ENCODE data around the gene AFAP1. TPM values are rescaled to one million over a fixed set of nuclear protein-coding genes. Genes with fewer than 3 reads are reported as not detected.

Gene AFAP1, protein sequence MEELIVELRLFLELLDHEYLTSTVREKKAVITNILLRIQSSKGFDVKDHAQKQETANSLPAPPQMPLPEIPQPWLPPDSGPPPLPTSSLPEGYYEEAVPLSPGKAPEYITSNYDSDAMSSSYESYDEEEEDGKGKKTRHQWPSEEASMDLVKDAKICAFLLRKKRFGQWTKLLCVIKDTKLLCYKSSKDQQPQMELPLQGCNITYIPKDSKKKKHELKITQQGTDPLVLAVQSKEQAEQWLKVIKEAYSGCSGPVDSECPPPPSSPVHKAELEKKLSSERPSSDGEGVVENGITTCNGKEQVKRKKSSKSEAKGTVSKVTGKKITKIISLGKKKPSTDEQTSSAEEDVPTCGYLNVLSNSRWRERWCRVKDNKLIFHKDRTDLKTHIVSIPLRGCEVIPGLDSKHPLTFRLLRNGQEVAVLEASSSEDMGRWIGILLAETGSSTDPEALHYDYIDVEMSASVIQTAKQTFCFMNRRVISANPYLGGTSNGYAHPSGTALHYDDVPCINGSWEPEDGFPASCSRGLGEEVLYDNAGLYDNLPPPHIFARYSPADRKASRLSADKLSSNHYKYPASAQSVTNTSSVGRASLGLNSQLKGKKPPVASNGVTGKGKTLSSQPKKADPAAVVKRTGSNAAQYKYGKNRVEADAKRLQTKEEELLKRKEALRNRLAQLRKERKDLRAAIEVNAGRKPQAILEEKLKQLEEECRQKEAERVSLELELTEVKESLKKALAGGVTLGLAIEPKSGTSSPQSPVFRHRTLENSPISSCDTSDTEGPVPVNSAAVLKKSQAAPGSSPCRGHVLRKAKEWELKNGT
- 1 to 10 TPM; 7.2 to 9.1 TPM for total RNA-seq

DNA sequence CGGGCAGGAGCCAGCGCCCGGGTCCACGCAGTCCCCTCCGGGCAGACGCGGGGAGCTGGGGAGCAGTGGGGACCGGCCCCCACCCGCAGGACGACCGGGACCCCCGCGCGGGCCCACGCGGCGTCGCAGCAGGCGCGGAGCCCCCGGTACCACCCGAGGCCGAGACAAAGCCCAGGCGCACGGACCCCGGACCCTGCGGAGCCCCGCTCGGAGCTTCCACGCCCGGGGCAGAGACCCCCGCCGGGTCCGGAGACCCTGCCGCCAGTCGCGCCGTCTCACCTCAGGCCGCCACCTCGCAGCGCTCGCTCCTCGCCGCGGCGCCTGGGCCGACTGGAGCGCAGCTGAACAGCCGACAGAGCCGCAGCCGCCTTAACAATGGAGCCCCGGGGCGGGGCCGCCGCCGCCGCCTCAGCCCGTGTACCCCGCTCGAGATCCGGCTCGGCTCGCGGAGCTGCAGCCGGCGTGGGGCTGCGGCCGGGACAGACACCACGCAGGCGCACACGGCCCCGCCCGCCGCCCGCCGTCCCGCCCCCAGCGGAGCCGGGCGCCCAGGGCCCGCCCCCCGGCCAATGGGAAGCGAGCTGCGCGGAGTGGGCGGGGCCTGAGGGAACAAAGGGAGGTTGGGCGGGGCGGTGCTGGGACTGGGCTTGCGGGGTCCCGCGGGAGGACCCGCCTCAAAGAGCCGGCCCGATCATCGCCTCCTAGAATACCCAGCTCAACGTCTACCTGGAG is at the start of gene AFAP1:
Gene AFAP1 (minus strand): TSS at position 485 of the 732 bp plus-strand sequence. CDS start 67,783 bp downstream, outside the sequence.
- H3K27me3 Mint-ChIP-seq: peaks cover 0 to 19% of the 10 kb centered on the region in 2 donors
- peaks cover 5 to 12% of the 10 kb centered on the region in 2 donors for H3K4me1 Mint-ChIP-seq (ENCODE audit: low read depth in 2 of 2)
- no peaks in the 10 kb centered on the region for H3K36me3 Mint-ChIP-seq
- H3K9me3 Mint-ChIP-seq: no peaks in the 10 kb centered on the region
- H3K4me3 Mint-ChIP-seq: peak within 1 kb of the TSS; percentile 32
- no peak within 1 kb of the TSS for H3K27ac Mint-ChIP-seq
- ATAC-seq (peak; percentile 97 to 99), DNase-seq (ENCODE audit: low spot score) (peak; percentile 87)

DNA sequence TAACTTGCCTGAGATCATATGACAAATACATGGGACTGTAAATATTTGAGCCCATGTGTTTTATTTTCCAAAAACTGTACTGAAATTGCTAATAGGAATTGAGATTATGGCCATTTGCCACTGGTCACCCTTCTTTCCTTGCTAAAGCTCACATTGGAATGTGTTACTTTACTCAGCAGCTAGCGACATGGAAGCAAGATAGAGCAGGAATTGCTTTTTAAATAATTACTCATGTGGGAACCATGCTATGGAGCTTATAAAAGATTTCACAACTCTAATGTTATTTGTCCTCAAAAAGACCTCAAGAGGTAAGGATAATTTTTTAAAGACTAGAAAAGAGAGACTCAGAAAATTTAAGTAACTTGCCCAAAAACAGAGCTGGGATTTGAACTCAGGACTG is 48.8 kb upstream of the AFAP1 start:
- no peak overlapping the region for H3K4me3 Mint-ChIP-seq

DNA sequence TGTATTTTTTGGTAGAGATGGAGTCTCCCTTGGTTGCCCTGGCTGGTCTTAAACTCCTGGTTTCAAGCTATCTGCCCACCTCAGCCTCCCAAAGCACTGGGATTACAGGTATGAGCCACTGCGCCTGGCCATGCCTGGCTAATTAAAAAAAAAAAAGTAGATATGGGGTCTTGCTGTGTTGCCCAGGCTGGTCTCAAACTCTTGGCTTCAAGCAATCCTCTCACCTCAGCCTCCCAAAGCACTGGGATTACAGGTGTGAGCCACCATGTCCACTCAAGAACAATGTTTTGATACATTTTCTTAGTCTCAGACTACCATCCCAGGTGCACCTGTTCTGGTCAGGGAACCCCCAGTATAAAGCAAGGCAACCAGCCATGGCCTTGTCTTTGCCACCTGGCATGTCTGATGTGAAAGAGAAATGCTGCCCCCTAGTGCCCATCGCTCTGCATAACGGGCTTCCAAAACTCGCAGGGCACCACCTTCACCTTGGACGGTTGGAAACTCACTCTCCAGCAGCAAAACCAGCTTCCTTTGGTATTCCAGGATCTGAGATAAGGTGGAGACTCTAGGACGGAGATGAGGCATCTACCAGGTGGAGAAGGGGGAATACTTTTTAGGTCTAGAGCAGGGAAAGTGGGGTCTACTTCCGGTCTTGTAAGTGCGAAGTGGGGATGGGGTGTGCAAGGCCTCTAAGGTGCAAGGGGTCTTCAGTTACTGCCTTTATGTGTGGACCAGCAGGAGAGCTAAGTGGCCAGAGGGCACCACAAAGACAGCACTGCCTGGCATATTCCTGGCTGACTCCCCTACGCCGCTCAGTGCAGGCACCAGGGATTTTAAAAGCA is 47.7 kb upstream of the AFAP1 start:
- peaks cover 0 to 13% of the 10 kb centered on the region in 2 donors for H3K27me3 Mint-ChIP-seq
- no peak overlapping the region for H3K27ac Mint-ChIP-seq
- peaks cover 5 to 10% of the 10 kb centered on the region in 2 donors for H3K4me1 Mint-ChIP-seq (ENCODE audit: low read depth in 2 of 2)
- no peaks in the 10 kb centered on the region for H3K36me3 Mint-ChIP-seq
- H3K4me3 Mint-ChIP-seq: no peak overlapping the region
- no peaks in the 10 kb centered on the region for H3K9me3 Mint-ChIP-seq
- ATAC-seq (peak; percentile 75 to 80), DNase-seq (ENCODE audit: low spot score) (peak; percentile 74)

More for the DNA sequence above, 48.8 kb upstream of the AFAP1 start:
- H3K27me3 Mint-ChIP-seq: peaks cover 0 to 10% of the 10 kb centered on the region in 2 donors
- H3K4me1 Mint-ChIP-seq (ENCODE audit: low read depth in 2 of 2): peaks cover 5 to 10% of the 10 kb centered on the region in 2 donors
- ATAC-seq (no peak), DNase-seq (ENCODE audit: low spot score) (no peak)
- no peaks in the 10 kb centered on the region for H3K9me3 Mint-ChIP-seq
- H3K27ac Mint-ChIP-seq: no peak overlapping the region
- H3K36me3 Mint-ChIP-seq: no peaks in the 10 kb centered on the region

DNA sequence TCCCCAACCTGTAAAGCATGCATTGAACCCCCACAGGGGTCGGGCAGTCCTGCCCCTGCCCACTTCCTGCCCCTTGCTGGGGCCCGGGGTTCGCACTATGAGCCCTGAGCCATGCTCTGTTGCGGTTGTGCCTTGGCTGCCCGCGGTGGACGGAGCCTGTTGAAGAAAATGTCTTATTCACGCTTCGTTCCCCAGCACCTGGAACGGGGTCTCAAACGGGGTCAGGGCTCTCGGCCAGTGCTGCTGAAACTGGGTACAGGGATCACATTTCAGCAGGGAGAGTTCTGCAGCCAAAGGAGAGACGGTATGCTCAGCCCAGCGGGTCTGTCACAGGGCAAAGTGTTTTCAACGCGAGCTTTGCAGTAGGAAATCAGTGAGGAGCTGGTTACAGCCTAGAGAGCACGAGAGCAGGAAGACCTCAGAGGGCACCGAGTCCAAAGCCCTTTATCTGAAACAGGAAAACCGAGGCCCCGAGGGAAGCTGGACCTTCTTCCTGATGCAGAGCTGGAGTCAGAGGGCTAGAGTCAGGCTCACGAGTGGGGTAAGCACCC is 46.3 kb upstream of the AFAP1 start:
- ATAC-seq: no peak
- peak overlapping the region; percentile 36 for H3K4me3 Mint-ChIP-seq

DNA sequence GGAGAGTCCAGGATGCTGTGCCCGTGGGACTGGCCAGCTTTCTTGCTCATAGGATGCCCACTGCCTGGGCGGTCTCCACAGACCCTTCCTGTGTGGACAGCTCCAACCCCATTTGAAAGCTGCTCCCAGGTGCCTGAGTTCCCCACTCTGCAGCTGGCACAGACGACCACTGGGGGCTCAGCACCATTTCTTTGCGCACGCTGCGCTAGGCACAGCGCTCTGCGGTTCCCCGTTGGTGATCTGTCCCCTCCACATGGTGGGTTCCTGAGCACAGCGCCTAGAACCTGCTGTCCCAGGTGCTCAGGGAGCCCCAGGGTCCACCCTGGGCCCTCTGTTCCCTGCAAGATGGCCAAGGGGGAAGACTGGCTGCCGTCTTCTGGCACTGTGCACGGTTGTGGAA is 45.4 kb upstream of the AFAP1 start:
- H3K27me3 Mint-ChIP-seq: peaks cover 0 to 10% of the 10 kb centered on the region in 2 donors
- no peak overlapping the region for H3K4me3 Mint-ChIP-seq
- H3K9me3 Mint-ChIP-seq: no peaks in the 10 kb centered on the region
- ATAC-seq (no peak), DNase-seq (ENCODE audit: low spot score) (no peak)
- H3K36me3 Mint-ChIP-seq: no peaks in the 10 kb centered on the region
- H3K27ac Mint-ChIP-seq: no peak overlapping the region
- peaks cover 11 to 21% of the 10 kb centered on the region in 2 donors for H3K4me1 Mint-ChIP-seq (ENCODE audit: low read depth in 2 of 2)

More for the DNA sequence above, 46.3 kb upstream of the AFAP1 start:
- no peak for DNase-seq (ENCODE audit: low spot score)
- H3K27me3 Mint-ChIP-seq: peaks cover 0 to 10% of the 10 kb centered on the region in 2 donors
- H3K4me1 Mint-ChIP-seq (ENCODE audit: low read depth in 2 of 2): peaks cover 11 to 21% of the 10 kb centered on the region in 2 donors
- no peaks in the 10 kb centered on the region for H3K36me3 Mint-ChIP-seq
- H3K9me3 Mint-ChIP-seq: no peaks in the 10 kb centered on the region
- H3K27ac Mint-ChIP-seq: no peak overlapping the region

DNA sequence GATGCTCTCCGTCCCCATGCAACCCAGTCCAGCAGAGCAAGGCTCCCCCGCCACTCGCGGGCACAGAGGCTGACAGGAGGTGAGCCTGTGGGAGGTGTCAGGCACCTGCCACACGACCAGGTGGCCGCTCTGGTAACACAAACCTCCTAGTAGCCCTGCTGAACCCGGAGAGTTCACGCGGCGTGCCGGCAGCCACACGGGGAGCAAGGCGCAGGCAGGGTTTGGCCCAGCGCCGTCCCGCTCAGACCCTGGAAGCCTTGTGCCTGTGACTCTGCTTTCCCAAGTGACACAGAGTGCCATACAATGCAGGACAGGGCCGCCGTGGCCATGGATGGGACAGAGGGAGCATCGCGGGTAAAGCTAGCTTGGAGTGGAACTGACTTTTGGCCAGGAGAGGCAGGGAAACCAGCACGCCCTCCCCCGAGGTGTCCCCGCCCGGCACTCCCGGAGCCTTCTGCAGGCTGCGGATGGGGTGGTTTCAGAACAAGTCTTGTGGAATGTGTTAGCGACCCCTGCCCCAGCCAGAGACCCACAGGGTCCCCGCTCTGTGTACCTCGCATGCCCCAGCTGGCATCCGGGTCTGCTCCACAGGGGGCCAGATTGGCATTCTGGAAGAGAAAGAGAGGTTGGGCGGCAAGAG is 44.7 kb upstream of the AFAP1 start:
- Mint-ChIP-seq H3K27ac (no peak overlapping the region), H3K36me3 (no peaks in the 10 kb centered on the region), H3K4me3 (no peak overlapping the region), H3K4me1 (ENCODE audit: low read depth in 2 of 2) (peaks cover 11 to 24% of the 10 kb centered on the region in 2 donors), H3K27me3 (peaks cover 0 to 10% of the 10 kb centered on the region in 2 donors), H3K9me3 (no peaks in the 10 kb centered on the region)
- no peak for ATAC-seq
- DNase-seq (ENCODE audit: low spot score): no peak

DNA sequence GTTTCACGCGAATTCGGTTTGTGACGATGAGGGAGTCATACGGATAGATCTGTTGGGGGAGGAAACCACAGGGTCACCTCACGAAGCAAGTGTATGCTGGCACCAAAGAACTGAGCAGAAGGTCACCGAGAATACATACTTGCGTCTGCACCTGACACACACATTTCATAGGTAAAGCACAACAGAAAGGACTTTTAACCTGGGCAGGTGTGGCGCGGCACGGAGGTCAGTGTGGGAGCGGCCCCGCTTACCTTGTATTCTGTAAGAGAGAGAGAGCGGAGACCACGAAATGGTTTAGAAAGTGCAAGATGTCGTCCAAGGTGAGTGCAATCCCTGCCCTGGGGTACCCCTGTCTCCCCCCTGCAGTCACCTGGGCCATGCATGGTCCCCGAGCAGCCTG is 43.6 kb upstream of the AFAP1 start:
- Mint-ChIP-seq H3K4me1 (ENCODE audit: low read depth in 2 of 2) (peaks cover 11 to 24% of the 10 kb centered on the region in 2 donors), H3K4me3 (no peak overlapping the region), H3K27me3 (peaks cover 0 to 10% of the 10 kb centered on the region in 2 donors), H3K27ac (no peak overlapping the region), H3K9me3 (no peaks in the 10 kb centered on the region), H3K36me3 (no peaks in the 10 kb centered on the region)
- DNase-seq (ENCODE audit: low spot score) (no peak), ATAC-seq (no peak)

DNA sequence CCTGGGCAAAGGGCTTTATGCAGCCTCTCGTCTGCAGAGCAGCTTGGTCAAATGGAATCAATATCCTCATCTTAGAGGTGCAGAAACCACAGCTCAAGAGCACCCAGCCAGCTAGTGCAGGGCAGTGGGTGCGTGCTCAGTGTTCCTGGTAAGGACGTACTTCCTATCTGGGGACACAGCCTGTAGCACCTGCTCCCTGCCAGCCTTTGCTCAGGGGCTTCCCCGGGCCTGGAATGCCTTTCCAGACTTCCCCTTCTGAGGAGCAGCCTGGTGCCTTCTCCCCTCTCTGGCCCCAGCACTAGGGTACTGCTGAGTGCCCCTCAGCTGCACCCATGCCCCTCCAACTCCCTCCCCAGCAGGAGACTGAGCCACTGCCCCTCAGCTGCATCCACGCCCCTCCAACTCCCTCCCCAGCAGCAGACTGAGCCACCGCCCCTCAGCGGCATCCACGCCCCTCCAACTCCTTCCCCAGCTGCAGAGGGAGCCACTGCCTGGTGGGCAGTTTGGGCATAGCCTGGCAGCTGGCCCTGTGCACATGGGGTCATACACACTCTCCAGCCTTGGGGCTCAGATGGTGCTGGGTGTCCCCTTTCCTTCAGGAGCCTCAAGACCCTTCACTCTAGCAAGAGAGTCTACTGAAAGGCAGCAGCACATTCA is 42.2 kb upstream of the AFAP1 start:
- Mint-ChIP-seq H3K4me3 (no peak overlapping the region), H3K27me3 (peaks cover 0 to 6% of the 10 kb centered on the region in 2 donors), H3K4me1 (ENCODE audit: low read depth in 2 of 2) (peaks cover 15 to 20% of the 10 kb centered on the region in 2 donors), H3K9me3 (no peaks in the 10 kb centered on the region), H3K27ac (no peak overlapping the region), H3K36me3 (no peaks in the 10 kb centered on the region)
- DNase-seq (ENCODE audit: low spot score) (no peak), ATAC-seq (no peak)

DNA sequence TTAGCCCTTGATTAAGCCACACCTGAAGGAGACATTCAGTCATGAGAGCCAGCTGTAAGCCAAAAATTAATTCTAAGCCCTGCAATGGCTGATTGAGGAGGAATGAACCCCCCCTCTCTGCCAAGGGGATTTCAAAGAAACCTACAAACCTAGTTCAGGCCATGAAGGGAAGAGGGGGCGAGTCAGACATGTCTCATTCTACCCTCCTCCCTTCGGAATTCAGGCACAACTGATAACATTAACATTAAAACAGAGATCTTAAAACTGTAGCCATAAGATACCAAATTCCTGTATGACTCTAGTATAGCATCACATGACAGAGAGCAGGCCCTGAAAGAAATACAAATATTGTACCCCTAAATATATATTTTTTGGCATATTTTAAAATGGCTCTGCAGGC is 40.4 kb upstream of the AFAP1 start:
- Mint-ChIP-seq H3K36me3 (no peaks in the 10 kb centered on the region), H3K27me3 (peaks cover 0 to 4% of the 10 kb centered on the region in 2 donors), H3K27ac (no peak overlapping the region), H3K4me3 (no peak overlapping the region), H3K4me1 (ENCODE audit: low read depth in 2 of 2) (peaks cover 16 to 21% of the 10 kb centered on the region in 2 donors), H3K9me3 (no peaks in the 10 kb centered on the region)
- no peak for ATAC-seq
- no peak for DNase-seq (ENCODE audit: low spot score)

DNA sequence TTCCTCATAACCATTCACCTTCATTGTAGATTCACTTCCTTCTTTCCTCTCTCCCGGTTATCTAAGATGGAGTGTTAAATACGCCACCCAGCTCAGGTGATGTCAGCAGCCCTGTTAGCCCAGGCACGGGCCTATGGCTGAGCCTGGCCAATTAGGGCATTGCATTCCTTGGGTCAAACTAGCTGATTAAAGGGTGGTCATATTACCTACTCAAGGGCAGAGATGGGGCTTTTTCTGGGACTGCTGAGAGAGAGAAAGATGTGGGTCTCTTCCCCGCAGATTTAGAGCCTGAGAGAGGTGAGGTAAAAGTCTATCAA is 39.9 kb upstream of the AFAP1 start:
- Mint-ChIP-seq H3K4me3 (no peak overlapping the region), H3K27me3 (peaks cover 0 to 4% of the 10 kb centered on the region in 2 donors), H3K4me1 (ENCODE audit: low read depth in 2 of 2) (peaks cover 19 to 23% of the 10 kb centered on the region in 2 donors), H3K27ac (peak overlapping the region in 1 of 2 donors; percentile 59), H3K9me3 (no peaks in the 10 kb centered on the region), H3K36me3 (no peaks in the 10 kb centered on the region)
- ATAC-seq: no peak
- DNase-seq (ENCODE audit: low spot score): no peak

DNA sequence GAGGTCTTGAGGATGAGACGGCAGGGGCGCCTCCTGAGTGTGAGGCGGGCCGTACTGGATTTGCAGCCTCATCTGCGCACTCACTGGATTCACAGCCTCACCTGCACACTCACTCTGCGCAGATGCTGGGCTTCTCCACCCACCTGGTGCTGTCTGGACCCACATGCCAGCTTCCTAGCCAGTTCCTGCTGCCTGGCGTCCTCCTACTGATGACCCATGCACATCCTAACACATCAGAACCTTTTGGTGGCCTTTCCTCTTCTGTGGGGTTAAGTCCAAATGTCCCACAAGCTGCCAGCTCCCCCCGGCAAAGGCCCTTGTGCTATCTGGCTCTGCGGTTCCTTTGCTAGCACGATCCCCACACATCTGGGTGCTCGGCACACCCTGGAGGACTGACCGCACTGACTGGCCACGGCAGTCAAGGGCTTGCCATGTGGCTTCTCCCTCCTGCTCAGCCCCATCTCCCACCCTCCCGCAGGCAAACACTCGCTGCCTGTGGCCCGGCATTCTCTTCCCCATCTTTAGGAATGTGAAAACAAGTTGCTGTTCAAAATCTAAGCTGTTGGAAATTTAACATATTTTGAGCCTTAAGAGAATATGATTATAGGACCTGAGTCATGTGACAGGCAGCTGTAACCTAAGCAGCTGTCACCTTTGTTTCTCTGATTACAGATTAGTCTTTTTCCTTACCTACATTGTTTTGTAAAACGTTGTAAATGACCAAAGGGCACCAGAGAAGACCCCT is 39.4 kb upstream of the AFAP1 start:
- Mint-ChIP-seq H3K4me3 (no peak overlapping the region), H3K36me3 (no peaks in the 10 kb centered on the region), H3K4me1 (ENCODE audit: low read depth in 2 of 2) (peaks cover 24 to 28% of the 10 kb centered on the region in 2 donors), H3K27me3 (peaks cover 0 to 4% of the 10 kb centered on the region in 2 donors), H3K9me3 (no peaks in the 10 kb centered on the region), H3K27ac (peak overlapping the region in 1 of 2 donors; percentile 59)
- DNase-seq (ENCODE audit: low spot score) (peak; percentile 51), ATAC-seq (no peak)
